GM19035 (cell line): ENCODE measurements around the gene SYNE2.
"Not testable (repeated sequence)": the region's sequence is repeated elsewhere in the genome, so short reads cannot be mapped to it uniquely, and the experiment has no call there.

Experiments
- ATAC-seq: cut with Tn5 transposase; IDR thresholded peaks from one replicate; pipeline ENCODE4 v1.9.1; 2021; ENCODE audit not compliant: unreplicated experiment

Gene SYNE2

DNA sequence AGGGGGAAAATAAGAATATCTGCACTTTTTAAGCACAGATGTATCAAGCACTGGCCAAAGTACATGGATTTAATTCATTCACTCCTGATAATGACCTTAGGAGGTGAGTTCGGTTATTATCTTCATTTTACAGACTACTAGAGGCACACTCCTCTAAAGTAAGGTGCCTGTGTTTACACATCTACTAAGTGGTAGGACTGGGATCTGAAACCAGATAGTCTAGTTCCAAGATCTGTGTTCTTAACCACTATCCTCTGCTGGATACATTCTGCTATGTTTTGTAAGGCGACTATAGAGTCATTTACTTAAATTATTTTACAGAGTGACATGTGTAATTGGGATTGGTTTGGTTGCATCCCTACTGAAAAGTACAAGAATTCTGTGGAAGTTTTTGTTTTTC, 266.1 kb downstream of the SYNE2 start:
- ATAC-seq, result no peak

DNA sequence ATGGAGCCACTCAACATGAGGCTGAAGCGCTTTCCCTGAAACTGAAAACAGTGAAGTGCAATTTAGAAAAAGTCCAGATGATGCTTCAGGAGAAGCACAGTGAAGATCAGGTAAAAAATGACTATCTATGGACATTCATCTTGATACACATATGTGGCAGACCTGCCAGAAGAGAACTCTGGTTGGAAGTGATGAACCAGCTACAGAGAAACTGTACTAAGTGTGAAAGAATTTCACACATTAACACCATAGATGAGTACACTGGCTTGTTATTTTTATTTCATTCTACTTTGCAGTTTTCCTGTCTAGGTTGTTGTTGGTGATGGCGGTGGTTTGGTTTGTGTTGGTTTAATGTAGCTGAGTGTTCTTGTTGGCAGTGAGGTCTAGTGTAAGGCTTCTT, 266.7 kb downstream of the SYNE2 start:
- ATAC-seq, result no peak

DNA sequence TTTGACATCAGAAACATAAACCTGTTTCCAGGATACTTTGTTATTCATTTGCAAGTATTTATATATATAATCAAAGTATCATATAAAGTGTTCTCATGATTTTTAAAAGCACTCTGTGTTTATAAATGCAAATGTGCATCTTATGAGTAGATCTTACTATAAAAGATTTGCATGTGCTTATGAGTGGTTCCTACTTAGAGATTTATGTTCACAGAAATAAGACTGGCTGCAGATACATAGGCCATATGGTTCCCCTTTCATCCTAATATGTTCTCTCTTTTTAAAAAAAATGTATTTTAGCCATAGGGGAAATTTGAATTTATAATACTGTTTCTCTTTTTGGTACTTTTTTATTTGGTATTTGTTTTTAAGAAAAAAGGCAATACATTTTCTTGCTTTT, 267.2 kb downstream of the SYNE2 start:
- ATAC-seq, result no peak

DNA sequence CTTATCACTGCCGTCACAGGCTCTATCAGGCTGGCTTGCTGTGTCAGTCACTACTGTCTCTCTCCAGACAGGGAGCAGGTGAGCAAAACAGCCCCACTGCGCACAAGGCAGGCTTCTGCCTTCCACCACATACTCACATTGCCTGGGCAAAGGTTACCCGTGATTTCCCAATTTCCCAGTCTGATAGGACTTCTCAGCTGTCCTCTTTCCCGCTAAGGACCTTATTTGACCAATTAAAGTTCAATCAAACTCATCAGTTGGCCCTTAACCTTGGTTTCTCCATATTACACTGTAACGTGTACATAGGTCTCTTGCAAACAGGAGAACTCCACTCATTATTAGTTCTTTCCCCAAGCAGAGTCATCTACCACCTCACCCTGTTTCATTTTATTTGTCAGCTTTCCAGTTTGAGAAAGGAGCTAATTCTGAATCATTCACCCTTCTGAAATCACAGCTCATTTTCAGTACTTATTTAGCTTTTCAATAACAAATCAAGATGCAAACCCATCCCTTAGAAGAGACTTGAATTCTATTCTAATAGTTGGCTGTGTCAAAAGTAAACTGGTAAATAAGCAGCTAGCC, 270.5 kb downstream of the SYNE2 start:
- no peak for ATAC-seq

DNA sequence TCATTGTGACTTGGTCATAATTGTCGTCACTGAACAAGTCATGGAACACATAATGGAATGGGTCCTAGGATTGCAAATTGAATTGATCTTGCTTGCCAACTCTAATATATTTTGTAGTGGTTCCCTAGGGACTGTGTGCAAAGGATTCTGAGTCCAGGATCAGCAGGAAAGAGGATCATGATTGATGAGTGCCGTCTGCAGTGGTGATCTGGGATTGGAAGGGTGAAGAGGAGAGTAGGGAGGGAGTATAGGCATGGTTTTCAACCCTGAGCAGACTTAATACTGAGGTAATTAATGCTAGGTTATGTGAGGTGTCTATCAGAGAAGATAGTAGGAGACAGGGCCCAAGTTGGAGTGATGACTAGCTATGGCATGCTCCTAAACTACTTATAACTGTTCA, 272.5 kb downstream of the SYNE2 start:
- no peak for ATAC-seq

GRCh38 chr14:64126548-64126947, 273.7 kb downstream of the SYNE2 start:
- ATAC-seq, result no peak

DNA sequence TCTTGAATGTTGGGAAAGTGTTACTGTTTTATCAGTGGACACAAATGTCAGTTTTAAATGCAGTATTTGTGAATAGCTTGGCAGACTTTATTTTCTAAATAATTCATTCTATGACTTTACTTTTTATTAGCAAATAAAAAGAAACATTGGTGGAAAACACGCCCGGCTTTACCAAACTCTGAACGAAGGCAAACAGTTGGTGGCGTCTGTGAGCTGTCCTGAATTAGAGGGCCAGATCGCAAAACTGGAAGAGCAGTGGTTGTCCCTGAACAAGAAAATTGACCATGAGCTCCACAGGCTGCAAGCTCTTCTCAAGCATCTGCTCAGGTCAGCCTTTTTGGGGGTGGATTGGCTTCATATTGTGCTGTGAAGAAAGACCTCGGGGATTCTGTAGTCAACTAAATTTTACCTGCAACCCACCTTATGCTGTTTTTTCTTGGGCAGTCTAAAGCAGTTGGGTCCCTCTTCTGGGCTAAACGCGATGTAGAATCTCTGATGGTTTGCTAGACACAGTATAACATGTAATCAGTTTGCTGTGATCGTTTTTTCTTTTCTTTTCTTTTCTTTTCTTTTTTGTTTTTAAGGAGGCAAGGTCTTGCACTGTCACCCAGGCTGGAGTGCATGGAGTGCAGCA, 285.0 kb downstream of the SYNE2 start:
- no peak for ATAC-seq

DNA sequence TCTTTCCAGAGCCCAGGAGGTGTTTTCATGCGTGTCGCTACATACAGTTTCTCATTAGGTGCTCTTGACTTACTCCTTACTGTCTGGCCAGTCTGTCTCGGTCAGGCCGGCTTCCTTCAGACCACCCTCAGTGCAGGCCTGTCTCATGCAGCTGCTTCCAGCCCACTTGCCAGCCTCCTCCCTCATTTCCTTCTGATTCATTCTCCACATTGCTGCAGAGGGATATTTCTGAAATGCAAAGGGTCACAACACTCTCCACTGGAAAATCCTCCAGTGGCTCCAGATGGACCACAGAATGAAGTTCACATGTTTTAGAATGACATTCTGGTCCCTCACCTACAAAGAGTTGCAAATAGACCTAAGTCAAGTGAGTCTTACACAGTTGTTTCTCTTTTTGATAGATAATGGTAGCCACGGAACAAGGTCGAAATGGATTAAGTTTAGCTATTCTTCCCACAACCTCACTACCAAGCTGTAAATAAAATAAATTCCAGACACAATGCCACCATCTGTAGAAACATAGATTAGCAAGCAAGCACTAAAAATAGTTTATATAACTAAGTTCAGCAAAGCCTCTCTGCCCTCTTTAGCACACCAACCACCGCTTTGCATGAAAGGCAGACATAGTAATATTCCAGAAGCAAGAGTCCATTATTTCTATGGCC, 294.5 kb downstream of the SYNE2 start:
- no peak for ATAC-seq

- no peak for ATAC-seq
These were observed 297.1 kb downstream of the SYNE2 start for GRCh38 chr14:64149921-64150320.

DNA sequence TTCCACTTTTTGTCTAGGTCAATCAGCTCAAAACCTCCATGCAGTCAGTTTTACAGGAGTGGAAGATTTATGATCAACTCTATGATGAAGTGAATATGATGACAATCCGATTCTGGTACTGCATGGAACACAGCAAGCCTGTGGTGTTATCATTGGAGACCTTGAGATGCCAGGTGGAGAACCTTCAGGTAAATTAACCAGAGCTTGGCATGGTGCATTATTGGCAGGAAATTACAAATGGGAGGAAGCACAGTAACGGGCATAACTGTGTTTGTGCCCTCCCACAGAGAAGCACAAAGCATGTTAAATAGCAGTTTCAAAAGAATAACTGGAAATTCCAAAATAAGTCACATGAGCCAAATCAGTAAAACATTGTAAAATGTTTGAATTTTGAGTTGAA, 305.8 kb downstream of the SYNE2 start:
- ATAC-seq, result no peak

DNA sequence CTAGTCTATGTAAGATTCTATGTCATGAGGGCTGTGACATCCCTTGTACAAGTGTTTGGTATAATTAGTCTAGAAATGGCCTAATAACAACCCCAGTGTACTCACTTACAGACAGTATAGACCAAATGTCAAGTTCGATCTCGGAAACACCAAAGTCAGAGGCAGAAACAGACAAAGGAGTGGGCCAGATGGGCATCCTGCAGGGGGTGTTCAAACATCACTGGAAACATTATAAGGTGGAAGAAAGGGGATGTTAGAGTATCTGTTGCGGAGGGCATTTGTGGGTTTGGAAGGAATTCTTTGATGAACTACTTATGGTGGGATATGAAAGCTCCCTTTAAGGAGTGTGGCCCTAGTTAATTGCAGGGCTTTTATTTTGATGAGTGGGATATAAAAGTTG, 306.8 kb downstream of the SYNE2 start:
- ATAC-seq, result no peak

- no peak for ATAC-seq
These were observed 317.4 kb downstream of the SYNE2 start for GRCh38 chr14:64170181-64170580.

DNA sequence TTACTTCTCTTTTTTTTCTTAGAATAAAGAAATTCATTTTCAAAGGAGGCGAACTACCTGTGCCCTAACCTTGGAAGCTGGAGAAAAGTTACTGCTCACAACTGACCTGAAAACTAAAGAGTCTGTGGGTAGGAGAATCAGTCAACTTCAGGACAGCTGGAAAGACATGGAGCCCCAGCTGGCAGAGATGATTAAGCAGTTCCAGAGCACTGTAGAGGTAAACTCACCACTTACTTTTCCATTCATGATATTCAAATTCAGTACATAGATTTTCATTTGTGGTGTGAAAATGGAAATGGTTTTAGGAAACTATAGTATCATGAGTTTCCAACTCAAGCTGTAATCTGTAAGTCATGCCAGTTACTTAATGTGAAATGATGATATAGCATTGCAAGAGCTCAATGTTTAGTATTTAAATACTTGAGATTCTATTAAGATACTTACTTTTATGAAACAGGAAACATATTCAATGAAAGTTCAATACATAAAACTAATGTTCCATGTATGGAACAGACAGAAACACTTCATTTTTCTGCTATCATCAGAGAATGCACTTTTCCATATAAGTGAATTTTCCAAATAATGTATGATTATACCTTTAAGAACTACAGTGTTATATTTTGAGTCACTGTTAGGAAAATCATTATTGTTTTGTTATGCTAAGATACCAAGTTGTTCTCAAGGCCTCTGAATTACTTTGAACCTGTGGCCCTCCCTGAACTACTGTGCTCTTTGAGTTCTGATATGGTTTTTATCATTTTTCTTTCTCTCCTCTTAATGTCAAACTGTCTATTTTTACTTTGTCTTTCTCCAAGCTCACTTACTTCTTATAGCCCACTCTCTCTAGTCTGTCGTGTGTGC, 322.3 kb downstream of the SYNE2 start:
- ATAC-seq, result no peak

- no peak for ATAC-seq
These were observed 323.5 kb downstream of the SYNE2 start for GRCh38 chr14:64176330-64176729.

GRCh38 chr14:64178814-64179213, 326.0 kb downstream of the SYNE2 start:
- ATAC-seq, result no peak

DNA sequence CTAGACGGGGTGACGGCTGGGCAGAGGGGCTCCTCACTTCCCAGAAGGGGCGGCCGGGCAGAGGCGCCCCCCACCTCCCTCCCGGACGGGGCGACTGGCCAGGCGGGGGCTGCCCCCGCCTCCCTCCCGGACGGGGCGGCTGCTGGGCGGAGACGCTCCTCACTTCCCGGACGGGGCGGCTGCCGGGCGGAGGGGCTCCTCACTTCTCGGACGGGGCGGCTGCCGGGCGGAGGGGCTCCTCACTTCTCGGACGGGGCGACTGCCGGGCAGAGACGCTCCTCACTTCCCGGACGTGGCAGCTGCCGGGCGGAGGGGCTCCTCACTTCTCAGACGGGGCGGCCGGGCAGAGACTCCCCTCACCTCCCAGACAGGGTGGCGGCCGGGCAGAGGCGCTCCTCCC, 330.1 kb downstream of the SYNE2 start:
- ATAC-seq, result not testable (repeated sequence)

DNA sequence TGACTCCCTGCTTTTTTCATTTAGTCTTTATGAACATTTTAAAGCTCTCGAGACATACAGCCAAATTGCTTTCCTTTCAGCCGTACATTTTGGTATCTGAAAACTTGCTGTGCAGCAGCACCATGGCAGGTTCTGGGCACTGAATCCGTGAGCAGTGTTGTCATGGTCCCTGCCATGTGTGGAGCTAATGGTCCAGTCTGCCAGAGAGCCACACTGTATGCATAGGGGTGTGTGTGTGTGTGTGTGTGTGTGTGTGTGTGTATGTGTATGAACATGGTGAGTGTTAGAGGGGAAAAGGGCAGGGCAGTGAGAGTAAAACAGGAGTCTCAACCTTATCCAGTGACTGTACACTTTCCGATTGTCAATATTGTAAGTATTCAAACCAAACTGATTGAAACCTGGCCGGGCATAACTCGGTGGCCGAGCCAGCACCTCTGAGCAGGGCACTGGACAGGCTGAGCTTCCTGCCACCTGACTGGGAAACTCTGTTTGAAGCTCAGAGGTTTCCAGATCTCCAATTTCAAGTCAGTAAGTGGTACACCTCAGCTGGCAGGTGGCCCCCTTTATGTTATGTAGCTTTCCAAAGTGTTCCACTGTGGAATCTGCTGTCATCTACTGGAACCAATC, 331.4 kb downstream of the SYNE2 start:
- no peak for ATAC-seq

- no peak for ATAC-seq
These were observed 332.4 kb downstream of the SYNE2 start for GRCh38 chr14:64185184-64185583.

- no peak for ATAC-seq
These were observed 333.7 kb downstream of the SYNE2 start for GRCh38 chr14:64186231-64187129.

DNA sequence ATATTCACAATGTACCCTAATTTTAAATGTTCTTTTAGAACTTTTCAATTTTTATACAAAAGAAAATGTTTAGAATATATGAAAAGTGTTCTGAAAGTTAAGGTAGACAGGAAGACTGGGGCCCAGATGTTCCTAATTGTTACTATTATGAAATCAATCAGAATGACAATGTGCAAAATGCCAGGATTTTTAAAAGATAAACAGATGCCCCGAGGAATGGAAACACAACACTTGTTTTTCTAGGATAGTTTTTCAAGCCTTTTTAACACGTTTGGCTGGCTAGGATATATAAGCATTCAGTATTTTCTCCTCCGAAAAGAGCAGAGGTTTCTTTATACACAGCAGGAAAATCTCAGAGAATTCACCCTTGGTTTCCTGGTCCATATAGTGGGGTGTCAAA, 334.5 kb downstream of the SYNE2 start:
- no peak for ATAC-seq
